HG03108 (cell line): ENCODE results near the gene GPX2.
A peak's percentile ranks its signal among the peaks of the same experiment; 100 is the strongest.

Experiments
- ATAC-seq: cut with Tn5 transposase; IDR thresholded peaks from one replicate; pipeline ENCODE4 v1.9.1; 2021; ENCODE audit warnings: moderate library complexity; ENCODE audit not compliant: unreplicated experiment

GPX2 gene

GRCh38 chr14:64940336-64940910, 2.1 kb downstream of the GPX2 start:
- no peak for ATAC-seq

GRCh38 chr14:64939817-64940190, 2.7 kb downstream of the GPX2 start:
- no peak for ATAC-seq

- no peak for ATAC-seq
Measured at GRCh38 chr14:64938972-64939816, 3.4 kb downstream of the GPX2 start.

DNA sequence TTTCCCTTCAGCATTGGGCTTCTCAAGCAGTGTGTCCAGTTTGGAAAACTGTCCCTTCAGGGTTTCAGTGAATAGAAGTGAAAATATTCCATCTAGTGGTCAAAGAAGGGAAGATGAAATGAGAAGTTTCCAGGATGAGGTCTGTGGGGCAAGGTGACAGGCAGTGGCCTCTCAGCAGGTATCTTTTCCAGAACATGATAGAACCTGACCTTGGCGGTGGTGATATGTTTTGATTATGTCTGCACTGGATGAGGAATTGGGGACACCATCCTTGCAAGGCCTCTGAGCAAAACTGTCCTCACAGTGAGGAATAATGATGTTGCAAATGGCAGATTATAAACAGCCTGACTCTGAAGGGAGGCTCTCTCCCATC, 4.7 kb downstream of the GPX2 start:
- ATAC-seq = no peak

- ATAC-seq = no peak
Measured at GRCh38 chr14:64937171-64937820, 5.2 kb downstream of the GPX2 start.

DNA sequence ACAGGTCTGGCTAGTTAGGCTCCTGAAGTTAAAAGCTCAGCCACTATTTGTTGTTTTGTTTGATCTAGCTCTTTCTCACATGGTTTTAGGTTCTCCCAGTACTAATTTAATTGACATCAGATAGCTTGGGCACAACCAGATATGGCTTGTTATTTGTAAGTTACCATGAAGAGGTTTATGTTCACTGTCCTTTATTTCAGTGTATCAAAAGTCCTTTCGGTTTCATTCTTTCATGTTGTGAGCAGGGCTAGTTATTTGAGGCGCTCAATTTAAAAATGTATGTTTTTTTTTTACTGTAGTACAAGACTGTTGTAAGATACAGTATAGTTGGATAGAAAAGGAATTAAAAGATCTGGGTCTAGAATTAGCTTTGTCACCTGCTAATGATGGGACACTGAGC, 7.0 kb downstream of the GPX2 start:
- ATAC-seq = no peak

DNA sequence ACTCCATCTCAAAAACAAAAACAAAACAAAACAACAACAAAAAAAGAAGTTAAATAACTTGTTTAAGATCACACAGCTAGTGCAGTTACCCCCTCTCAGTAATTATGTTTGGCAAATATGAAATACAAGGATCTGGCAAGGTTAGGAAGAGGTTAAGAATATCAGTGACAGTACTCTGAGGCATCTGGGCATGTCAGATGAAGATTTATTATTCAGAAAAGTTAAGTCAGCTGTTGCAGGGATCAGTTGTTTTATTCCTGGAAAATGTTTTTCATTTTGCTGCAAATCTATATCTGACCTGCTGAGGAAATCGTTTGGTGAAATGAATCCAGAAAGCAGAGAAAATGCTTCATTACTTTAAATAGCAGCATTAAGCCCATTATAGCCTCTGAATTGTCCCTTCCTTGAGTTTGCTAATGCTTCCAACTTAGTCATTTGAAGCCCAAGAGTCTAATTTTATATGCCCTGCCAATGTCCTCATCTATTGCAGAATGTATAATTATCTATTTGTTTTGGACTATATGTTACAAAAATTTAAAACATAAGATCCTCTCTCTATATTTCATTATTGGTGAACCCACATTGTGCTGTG, 8.1 kb downstream of the GPX2 start:
- no peak for ATAC-seq

DNA sequence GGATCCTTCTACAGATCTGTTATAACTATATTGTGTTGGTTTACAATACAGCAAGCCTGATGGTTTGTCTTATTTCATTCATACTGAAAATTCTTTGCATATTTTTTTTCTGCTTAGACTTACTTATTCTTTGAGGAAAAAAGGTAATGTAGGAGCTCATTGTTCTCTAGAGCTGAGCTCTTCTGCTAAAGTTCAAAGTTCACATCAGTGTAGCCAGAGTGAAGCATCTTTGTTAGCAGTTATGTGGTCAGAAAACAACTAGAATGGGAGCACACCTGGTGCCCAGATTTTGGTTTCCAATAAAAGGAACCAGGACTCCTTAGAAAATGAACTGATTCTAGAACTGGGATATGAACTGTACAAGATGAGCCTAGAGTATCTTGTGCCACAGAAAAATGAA, 10.3 kb downstream of the GPX2 start:
- ATAC-seq = no peak

GRCh38 chr14:64931123-64931522, 11.4 kb downstream of the GPX2 start:
- ATAC-seq = no peak

DNA sequence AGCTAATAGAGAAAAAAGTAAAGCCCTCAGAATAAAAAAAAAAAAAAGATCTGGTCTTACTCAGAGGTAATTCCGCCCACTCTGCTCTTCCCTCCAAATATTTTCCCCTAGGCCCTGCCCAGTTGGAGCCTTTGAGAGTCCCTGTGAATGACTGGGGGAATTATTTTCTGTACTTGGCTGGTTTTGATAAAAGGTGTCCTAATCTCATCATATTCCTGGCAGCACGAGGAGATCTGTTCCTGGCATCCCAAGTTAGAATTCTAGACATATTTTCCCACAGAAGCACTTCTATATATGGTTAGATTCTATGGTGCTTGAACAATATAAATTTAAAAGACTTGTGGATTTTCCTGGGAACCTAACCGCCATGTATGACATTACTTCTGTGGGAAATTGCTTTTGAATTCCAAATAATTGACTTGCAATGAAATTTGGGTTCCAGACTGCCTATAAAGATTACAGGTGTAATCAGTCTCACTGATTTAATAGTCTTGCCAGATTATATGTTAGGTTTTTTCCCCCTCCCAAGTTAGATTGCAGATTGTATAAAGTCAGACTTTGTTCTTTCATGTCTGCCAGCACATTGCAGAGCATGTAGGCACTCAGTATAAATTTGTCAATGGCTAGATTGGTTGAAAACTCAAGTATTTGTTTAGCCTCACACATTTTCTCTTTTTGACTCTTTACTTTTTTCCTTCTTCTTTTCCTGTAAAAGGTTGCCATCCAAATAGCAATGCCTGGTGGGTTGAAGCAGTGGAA, 12.3 kb downstream of the GPX2 start:
- no peak for ATAC-seq

DNA sequence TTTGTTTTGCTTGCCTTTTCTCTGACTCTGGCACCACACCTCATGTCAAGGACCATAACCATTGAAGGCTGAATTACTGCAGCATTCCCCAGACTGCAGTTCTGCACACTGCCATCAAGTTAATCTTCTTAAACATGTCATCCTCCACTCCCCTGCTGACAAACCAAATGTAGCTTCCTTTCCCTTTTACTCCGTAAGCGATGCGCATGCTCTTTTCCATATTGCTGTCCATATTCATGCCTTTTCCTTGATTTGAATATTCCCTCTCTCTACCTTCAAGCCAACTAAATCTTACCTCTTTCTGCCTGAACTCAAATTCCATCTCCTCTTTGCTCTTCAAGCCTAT, 13.6 kb downstream of the GPX2 start:
- no peak for ATAC-seq

- peak; percentile 73 for ATAC-seq
Measured at GRCh38 chr14:64928239-64929013, 14.1 kb downstream of the GPX2 start.

DNA sequence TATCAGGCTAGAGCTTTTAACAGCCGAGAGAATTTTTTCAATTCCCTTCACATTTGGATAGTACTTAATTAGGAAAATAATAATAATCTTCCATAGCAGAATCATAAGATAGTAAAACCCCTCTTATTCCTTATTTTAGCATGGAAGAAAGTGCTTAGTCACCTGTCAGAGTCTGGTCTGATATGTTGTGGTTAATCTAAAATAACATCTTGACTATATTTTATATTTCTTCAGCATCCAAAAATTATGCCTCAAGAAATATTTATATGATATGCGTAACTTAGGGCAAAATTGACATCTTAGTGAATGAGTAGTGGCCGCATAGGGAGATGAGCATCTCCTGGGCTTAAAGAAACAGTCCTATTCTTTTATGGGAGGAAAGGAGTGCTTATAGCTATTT, 15.5 kb downstream of the GPX2 start:
- ATAC-seq = no peak

DNA sequence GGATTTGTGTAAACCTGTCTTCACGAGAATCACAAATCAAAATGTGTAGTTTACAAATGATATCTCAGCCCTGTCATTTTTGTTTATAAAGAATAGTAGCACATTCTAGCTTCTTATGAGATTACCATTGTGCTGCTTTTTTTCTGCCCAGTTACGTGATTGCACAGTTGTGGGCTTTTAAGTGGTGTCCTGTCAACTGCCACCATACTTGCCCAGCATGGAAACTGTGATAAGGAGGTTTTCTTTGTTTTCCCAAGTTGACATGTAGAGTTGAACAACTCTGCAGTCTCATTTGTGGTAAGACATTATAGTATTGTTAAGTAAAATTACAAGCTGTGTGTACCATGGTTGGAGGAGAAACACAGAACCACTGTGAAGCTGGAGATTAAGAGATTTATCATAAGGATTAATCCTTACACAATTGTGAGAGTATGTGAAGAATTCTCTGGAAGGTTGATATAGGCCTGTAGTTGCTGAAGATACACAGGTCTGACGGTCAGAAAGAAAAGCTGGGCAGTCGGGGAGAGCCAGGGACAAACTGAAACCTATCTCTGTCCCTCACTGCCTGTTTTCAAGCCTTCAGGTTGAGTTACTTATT, 16.0 kb downstream of the GPX2 start:
- no peak for ATAC-seq

- ATAC-seq = no peak
Measured at GRCh38 chr14:64923015-64923414, 19.5 kb downstream of the GPX2 start.

DNA sequence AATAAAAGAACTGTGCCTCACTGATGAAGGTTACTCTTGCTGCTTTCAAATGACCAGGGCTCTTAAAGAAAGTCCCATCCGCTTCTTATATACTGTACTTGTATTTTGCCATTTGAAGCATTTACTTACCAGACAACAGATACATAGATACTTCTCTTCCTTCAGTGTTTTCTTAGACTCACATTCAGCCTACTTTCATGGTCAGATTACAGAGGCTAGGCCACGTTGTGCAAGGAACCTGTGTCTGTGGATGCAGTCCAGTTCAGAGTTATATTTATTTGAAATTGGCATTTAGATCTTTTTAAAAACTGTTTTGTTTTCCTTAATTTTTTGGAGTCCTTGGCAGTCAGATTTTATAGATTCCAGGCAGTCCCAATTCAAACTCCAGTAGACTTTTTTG, 22.1 kb downstream of the GPX2 start:
- ATAC-seq = no peak

DNA sequence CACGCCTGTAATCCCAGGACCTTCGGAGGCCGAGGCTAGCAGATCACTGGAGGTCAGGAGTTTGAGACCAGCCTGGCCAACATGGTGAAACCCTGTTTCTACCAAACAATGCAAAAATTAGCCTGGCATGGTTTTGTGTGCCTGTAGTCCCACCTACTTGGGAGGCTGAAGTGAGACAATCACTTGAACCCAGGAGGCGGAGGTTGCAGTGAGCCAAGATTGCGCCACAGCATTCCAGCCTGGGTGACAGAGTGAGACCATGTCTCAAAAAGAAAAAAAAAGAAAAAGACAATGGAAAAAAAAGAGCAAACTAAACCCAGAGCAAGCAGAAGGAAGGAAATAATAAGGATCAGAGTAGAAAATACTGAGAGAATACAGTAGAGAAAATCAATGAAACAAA, 22.9 kb downstream of the GPX2 start:
- ATAC-seq = no peak

GRCh38 chr14:64919215-64919614, 23.3 kb downstream of the GPX2 start:
- no peak for ATAC-seq

GRCh38 chr14:64918216-64918615, 24.3 kb downstream of the GPX2 start:
- ATAC-seq = no peak

DNA sequence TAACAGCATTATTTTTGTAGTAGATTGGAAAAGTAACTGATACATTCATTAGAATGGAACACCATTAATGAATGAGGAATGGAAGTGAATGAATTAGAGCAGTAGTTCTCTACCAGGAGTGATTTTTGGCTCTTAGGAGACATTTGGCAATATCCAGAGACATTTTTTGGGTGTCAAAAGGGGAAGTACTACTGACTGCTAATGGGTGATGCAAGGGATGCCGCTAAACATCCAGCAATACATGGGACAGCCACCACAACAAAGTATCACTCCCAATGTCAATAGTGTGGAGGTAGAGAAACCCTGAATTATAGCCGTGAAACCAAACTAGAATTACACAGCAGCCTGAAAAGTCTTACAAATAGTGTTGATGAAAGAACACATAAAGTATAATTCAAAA, 26.7 kb downstream of the GPX2 start:
- no peak for ATAC-seq
